ENCODE results near the gene MAU2. TPM values are rescaled to one million over a fixed set of nuclear protein-coding genes. Genes with fewer than 3 reads are reported as not detected.

MAU2 gene
- total and polyA plus RNA-seq, 4 donors, result 7.5 to 31.0 (median 17.9) TPM

DNA sequence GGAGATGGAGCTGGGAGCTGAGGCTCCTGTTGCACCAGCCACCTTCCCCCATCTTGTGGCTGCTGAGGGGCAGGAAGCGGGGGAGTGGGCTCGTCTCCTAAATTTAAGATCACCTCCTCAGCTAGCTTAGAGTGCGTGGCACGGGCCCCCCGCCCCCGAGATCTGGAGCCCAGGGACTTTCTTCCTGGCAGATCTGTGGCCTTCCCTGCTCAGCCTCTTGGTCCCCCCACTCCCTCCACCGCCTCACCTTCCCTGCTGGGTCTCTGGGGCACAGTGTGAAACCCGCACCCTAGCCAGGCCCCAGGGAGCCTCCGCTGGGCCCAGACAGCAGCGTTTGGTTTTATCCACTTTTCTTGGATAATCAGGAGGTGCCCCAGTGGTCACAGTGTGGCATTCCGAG lies 35.9 kb downstream of the MAU2 start:
- no peak for DNase-seq (ENCODE audit: low spot score)
- Histone ChIP-seq H3K9me3 (ENCODE audit: control insufficient read depth in 4 of 4, low read length in 3 of 4) (no peaks in the 10 kb centered on the region), H3K4me3 (ENCODE audit: low read depth in 1 of 3, low read length in 3 of 3) (no peak overlapping the region), H3K27ac (ENCODE audit: low read depth in 1 of 2, low read length in 2 of 2) (no peak overlapping the region), H3K9ac (ENCODE audit: low read depth in 1 of 2, low read length in 2 of 2) (no peak overlapping the region), H3K36me3 (ENCODE audit: control insufficient read depth in 4 of 4, insufficient read depth in 3 of 4, low read depth in 1 of 4, low read length in 3 of 4) (peaks cover 34 to 63% (median 38%) of the 10 kb centered on the region in 4 donors), H3K4me1 (ENCODE audit: control insufficient read depth in 4 of 4, insufficient read depth in 4 of 4, low read length in 3 of 4) (peaks cover 0 to 3% (median 0%) of the 10 kb centered on the region in 4 donors), H3K27me3 (ENCODE audit: control insufficient read depth in 4 of 4, insufficient read depth in 4 of 4, low read length in 3 of 4) (no peaks in the 10 kb centered on the region)
- no peak for TF ChIP-seq YY1 (IDR thresholded peaks at IDR 0.05)
- no peak for TF ChIP-seq HNF4A (conservative IDR thresholded peaks at IDR 0.05)
- no peak for TF ChIP-seq RXRA (IDR thresholded peaks at IDR 0.05)
- WGBS, result 97% methylated on average over 11 of the region's 11 CpGs

DNA sequence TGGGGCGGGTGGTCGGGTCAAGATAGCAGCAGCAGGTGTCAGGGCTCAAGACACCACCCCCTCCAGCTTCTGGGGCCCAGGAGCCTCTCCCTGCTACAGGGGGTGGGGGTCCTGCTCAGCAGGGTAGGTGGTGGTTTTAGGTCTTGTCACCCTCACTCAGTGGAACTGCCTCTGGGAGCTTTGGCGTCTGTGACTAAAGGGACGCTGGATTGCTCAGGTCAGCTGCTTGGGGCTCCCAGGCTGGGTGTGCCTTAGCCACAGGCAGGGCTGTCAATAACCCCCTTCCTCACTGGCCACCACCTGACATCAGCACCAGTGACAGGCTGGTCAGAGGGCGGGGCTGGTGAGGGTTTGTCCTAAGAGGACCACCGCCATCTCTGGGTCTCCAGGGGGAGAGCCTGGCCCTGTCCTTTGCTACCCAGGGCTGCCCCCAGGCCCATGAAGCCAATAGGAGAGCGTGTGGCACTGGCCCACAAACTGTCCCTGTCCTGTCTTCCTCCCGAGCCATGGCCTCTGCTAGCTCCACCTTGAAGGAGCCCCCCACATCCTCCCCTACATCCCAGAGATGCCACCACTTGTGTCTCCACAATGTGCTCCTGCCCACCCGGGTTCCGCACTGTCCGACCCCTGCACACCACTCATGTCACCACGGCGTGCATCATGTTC lies 36.4 kb downstream of the MAU2 start:
- peaks cover 33 to 61% (median 35%) of the 10 kb centered on the region in 4 donors for H3K36me3 ChIP-seq (ENCODE audit: control insufficient read depth in 4 of 4, insufficient read depth in 3 of 4, low read depth in 1 of 4, low read length in 3 of 4)
- no peak overlapping the region for H3K9ac ChIP-seq (ENCODE audit: low read depth in 1 of 2, low read length in 2 of 2)
- TF ChIP-seq NR2F2 (IDR thresholded peaks at IDR 0.05) (no peak), GABPA (IDR thresholded peaks at IDR 0.05 in 1 of 2, conservative IDR thresholded peaks at IDR 0.05 in 1 of 2) (no peak), FOXA2 (IDR thresholded peaks at IDR 0.05) (no peak), RAD21 (IDR thresholded peaks at IDR 0.05) (no peak)
- TF ChIP-seq, protein P1, sequence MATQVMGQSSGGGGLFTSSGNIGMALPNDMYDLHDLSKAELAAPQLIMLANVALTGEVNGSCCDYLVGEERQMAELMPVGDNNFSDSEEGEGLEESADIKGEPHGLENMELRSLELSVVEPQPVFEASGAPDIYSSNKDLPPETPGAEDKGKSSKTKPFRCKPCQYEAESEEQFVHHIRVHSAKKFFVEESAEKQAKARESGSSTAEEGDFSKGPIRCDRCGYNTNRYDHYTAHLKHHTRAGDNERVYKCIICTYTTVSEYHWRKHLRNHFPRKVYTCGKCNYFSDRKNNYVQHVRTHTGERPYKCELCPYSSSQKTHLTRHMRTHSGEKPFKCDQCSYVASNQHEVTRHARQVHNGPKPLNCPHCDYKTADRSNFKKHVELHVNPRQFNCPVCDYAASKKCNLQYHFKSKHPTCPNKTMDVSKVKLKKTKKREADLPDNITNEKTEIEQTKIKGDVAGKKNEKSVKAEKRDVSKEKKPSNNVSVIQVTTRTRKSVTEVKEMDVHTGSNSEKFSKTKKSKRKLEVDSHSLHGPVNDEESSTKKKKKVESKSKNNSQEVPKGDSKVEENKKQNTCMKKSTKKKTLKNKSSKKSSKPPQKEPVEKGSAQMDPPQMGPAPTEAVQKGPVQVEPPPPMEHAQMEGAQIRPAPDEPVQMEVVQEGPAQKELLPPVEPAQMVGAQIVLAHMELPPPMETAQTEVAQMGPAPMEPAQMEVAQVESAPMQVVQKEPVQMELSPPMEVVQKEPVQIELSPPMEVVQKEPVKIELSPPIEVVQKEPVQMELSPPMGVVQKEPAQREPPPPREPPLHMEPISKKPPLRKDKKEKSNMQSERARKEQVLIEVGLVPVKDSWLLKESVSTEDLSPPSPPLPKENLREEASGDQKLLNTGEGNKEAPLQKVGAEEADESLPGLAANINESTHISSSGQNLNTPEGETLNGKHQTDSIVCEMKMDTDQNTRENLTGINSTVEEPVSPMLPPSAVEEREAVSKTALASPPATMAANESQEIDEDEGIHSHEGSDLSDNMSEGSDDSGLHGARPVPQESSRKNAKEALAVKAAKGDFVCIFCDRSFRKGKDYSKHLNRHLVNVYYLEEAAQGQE (IDR thresholded peaks at IDR 0.05), result no peak
- 95% methylated on average over 13 of the region's 13 CpGs for WGBS
- no peak overlapping the region for H3K4me3 ChIP-seq (ENCODE audit: low read depth in 1 of 3, low read length in 3 of 3)
- no peaks in the 10 kb centered on the region for H3K27me3 ChIP-seq (ENCODE audit: control insufficient read depth in 4 of 4, insufficient read depth in 4 of 4, low read length in 3 of 4)
- no peaks in the 10 kb centered on the region for H3K9me3 ChIP-seq (ENCODE audit: control insufficient read depth in 4 of 4, low read length in 3 of 4)
- DNase-seq (ENCODE audit: low spot score), result no peak
- H3K27ac ChIP-seq (ENCODE audit: low read depth in 1 of 2, low read length in 2 of 2), result no peak overlapping the region
- peaks cover 0 to 3% (median 0%) of the 10 kb centered on the region in 4 donors for H3K4me1 ChIP-seq (ENCODE audit: control insufficient read depth in 4 of 4, insufficient read depth in 4 of 4, low read length in 3 of 4)

DNA sequence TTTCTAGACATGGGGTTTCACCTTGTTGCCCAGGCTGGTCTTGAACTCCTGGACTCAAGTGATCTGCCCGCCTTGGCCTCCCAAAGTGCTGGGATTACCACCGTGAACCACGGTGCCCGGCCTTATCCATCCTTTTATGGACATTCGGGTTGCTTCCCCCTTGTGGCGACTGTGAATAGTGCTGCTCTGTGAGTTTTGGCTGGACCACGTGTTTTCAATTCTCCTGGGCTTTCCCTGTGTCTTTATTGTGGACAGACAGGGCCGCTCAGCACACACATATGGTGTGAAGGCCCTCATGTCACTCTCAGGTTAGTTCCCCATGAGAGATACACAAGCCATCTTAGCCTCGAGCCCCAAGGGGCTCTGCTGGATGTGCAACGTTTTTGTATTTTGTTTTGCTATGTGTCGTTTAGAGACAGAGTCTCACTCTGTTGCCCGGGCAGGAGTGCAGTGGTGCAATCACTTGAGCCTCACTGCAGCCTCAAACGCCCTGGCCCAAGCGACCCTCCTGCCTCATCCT lies 40.5 kb downstream of the MAU2 start:
- Histone ChIP-seq H3K9ac (ENCODE audit: low read depth in 1 of 2, low read length in 2 of 2) (no peak overlapping the region), H3K27ac (ENCODE audit: low read depth in 1 of 2, low read length in 2 of 2) (no peak overlapping the region), H3K36me3 (ENCODE audit: control insufficient read depth in 4 of 4, insufficient read depth in 3 of 4, low read depth in 1 of 4, low read length in 3 of 4) (peaks cover 5 to 20% (median 9%) of the 10 kb centered on the region in 4 donors), H3K4me3 (ENCODE audit: low read depth in 1 of 3, low read length in 3 of 3) (no peak overlapping the region), H3K9me3 (ENCODE audit: control insufficient read depth in 4 of 4, low read length in 3 of 4) (no peaks in the 10 kb centered on the region), H3K4me1 (ENCODE audit: control insufficient read depth in 4 of 4, insufficient read depth in 4 of 4, low read length in 3 of 4) (peaks cover 0 to 3% (median 2%) of the 10 kb centered on the region in 4 donors), H3K27me3 (ENCODE audit: control insufficient read depth in 4 of 4, insufficient read depth in 4 of 4, low read length in 3 of 4) (no peaks in the 10 kb centered on the region)
- WGBS, result 9% methylated on average over 14 of the region's 14 CpGs
- DNase-seq (ENCODE audit: low spot score), result peak; percentile 71
- peak in 1 of 2 donors; percentile 11 for TF ChIP-seq HNF4A (conservative IDR thresholded peaks at IDR 0.05)
- no peak for TF ChIP-seq FOXA2 (IDR thresholded peaks at IDR 0.05)
- no peak for TF ChIP-seq HNF4G (IDR thresholded peaks at IDR 0.05)
- TF ChIP-seq, protein P2, sequence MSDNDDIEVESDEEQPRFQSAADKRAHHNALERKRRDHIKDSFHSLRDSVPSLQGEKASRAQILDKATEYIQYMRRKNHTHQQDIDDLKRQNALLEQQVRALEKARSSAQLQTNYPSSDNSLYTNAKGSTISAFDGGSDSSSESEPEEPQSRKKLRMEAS (IDR thresholded peaks at IDR 0.05), result no peak
- TF ChIP-seq RXRA (IDR thresholded peaks at IDR 0.05), result no peak
- TF ChIP-seq EGR1 (IDR thresholded peaks at IDR 0.05; ENCODE audit: low read depth in 2 of 2), result no peak
- TF ChIP-seq YY1 (IDR thresholded peaks at IDR 0.05), result no peak
- no peak for TF ChIP-seq JUND (IDR thresholded peaks at IDR 0.05)
- TF ChIP-seq NR2F2 (IDR thresholded peaks at IDR 0.05), result no peak
- TF ChIP-seq, protein P1 (IDR thresholded peaks at IDR 0.05), result no peak
- TF ChIP-seq FOXA1 (IDR thresholded peaks at IDR 0.05), result no peak
- TF ChIP-seq RAD21 (IDR thresholded peaks at IDR 0.05), result peak; percentile 74 to 83
- no peak for TF ChIP-seq TAF1 (conservative IDR thresholded peaks at IDR 0.05)
- TF ChIP-seq, protein P3, sequence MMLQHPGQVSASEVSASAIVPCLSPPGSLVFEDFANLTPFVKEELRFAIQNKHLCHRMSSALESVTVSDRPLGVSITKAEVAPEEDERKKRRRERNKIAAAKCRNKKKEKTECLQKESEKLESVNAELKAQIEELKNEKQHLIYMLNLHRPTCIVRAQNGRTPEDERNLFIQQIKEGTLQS (IDR thresholded peaks at IDR 0.05), result no peak
- TF ChIP-seq, protein P4, sequence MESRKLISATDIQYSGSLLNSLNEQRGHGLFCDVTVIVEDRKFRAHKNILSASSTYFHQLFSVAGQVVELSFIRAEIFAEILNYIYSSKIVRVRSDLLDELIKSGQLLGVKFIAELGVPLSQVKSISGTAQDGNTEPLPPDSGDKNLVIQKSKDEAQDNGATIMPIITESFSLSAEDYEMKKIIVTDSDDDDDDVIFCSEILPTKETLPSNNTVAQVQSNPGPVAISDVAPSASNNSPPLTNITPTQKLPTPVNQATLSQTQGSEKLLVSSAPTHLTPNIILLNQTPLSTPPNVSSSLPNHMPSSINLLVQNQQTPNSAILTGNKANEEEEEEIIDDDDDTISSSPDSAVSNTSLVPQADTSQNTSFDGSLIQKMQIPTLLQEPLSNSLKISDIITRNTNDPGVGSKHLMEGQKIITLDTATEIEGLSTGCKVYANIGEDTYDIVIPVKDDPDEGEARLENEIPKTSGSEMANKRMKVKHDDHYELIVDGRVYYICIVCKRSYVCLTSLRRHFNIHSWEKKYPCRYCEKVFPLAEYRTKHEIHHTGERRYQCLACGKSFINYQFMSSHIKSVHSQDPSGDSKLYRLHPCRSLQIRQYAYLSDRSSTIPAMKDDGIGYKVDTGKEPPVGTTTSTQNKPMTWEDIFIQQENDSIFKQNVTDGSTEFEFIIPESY (IDR thresholded peaks at IDR 0.05), result no peak
